CD14-positive monocyte (primary cell): Measurements from ENCODE around the gene TRPM7. TPM values are rescaled to one million over a fixed set of nuclear protein-coding genes. Genes with fewer than 3 reads are reported as not detected.

ENCODE experiments used
- DNase-seq, 3 donors: peaks; one replicate each; pipeline ENCODE4 v3.0.0-alpha.2; 2011 to 2022
- H2AFZ ChIP-seq: 2 replicates; pipeline ENCODE4 v1.6.0; 2012; ENCODE audit warnings: mild to moderate bottlenecking, low read depth, low read length, inconsistent platforms; ENCODE audit not compliant: insufficient read depth, poor library complexity, severe bottlenecking
- H3K27ac ChIP-seq, 2 donors: 1 replicate in 1 of 2; 2 replicates in 1 of 2; pipeline ENCODE4 v1.5.1; 2012 to 2013; ENCODE audit warnings: low read length in 2 of 2, control low read depth in 1 of 2, inconsistent platforms in 1 of 2, low read depth in 1 of 2, mild to moderate bottlenecking in 1 of 2
- H3K27me3 ChIP-seq, 2 donors: one replicate each; pipeline versions ENCODE4 v1.6.0 to v1.6.1; 2011 to 2013; ENCODE audit warnings: low read length in 2 of 2; ENCODE audit not compliant: control insufficient read depth in 2 of 2, insufficient read depth in 2 of 2
- H3K36me3 ChIP-seq, 2 donors: replicated peaks in 1 of 2; 1 replicate in 1 of 2; 2 replicates in 1 of 2; pipeline versions ENCODE4 v1.5.1 to v1.6.1; 2012 to 2013; ENCODE audit warnings: low read length in 2 of 2, control low read depth in 1 of 2, inconsistent platforms in 1 of 2, mild to moderate bottlenecking in 1 of 2; ENCODE audit not compliant: insufficient read depth in 2 of 2, control insufficient read depth in 1 of 2
- H3K4me1 ChIP-seq, 2 donors: 1 replicate in 1 of 2; 2 replicates in 1 of 2; pipeline versions ENCODE4 v1.5.1 to v1.6.1; 2012 to 2013; ENCODE audit warnings: low read length in 2 of 2, control low read depth in 1 of 2, inconsistent platforms in 1 of 2, mild to moderate bottlenecking in 1 of 2, moderate library complexity in 1 of 2; ENCODE audit not compliant: insufficient read depth in 2 of 2, control insufficient read depth in 1 of 2
- H3K4me2 ChIP-seq: replicated peaks from 2 replicates; pipeline ENCODE3; 2012; ENCODE audit warnings: low read length, moderate library complexity, mild to moderate bottlenecking; ENCODE audit not compliant: poor library complexity, severe bottlenecking; ENCODE audit errors: extremely low read depth
- H3K4me3 ChIP-seq, 3 experiments: fragments of 200-600 bp in 1 of 3; sonication (generic) in 1 of 3; replicated peaks in 1 of 3; 1 replicate in 2 of 3; 2 replicates in 1 of 3; pipeline ENCODE4 v1.5.1; 2011 to 2013; ENCODE audit warnings: low read length in 3 of 3, mild to moderate bottlenecking in 3 of 3, control low read depth in 2 of 3, low read depth in 2 of 3, inconsistent platforms in 1 of 3, moderate library complexity in 1 of 3
- H3K79me2 ChIP-seq: 2 replicates; pipeline ENCODE4 v1.6.0; 2012; ENCODE audit warnings: mild to moderate bottlenecking, control low read depth, inconsistent platforms, low read length, moderate library complexity; ENCODE audit not compliant: insufficient read depth
- H3K9ac ChIP-seq: 2 replicates; pipeline ENCODE4 v1.6.0; 2017; ENCODE audit warnings: low read length, mild to moderate bottlenecking; ENCODE audit not compliant: insufficient read depth, poor library complexity, severe bottlenecking
- H3K9me3 ChIP-seq, 2 donors: replicated peaks in 1 of 2; 1 replicate in 1 of 2; 2 replicates in 1 of 2; pipeline versions ENCODE4 v1.5.1 to v1.6.1; 2012 to 2013; ENCODE audit warnings: low read length in 2 of 2, control low read depth in 1 of 2; ENCODE audit not compliant: control insufficient read depth in 1 of 2, insufficient read depth in 1 of 2
- H4K20me1 ChIP-seq: 2 replicates; pipeline ENCODE4 v1.6.0; 2012; ENCODE audit warnings: mild to moderate bottlenecking, low read length, control low read depth, moderate library complexity; ENCODE audit not compliant: insufficient read depth
- H3K27ac Mint-ChIP-seq, 7 donors: one replicate each; pipeline ENCODE4 v1.8.0; 2020; ENCODE audit warnings: mild to moderate bottlenecking in 7 of 7, mixed read lengths in 7 of 7, moderate library complexity in 6 of 7, inconsistent platforms in 2 of 7
- H3K27me3 Mint-ChIP-seq, 3 donors: one replicate each; pipeline ENCODE4 v1.8.0; 2021 to 2022; ENCODE audit warnings: low read depth in 3 of 3, mild to moderate bottlenecking in 3 of 3, mixed read lengths in 3 of 3, moderate library complexity in 3 of 3, inconsistent platforms in 1 of 3
- H3K36me3 Mint-ChIP-seq, 2 donors: one replicate each; pipeline ENCODE4 v1.8.0; 2020; ENCODE audit warnings: mixed read lengths in 2 of 2, inconsistent platforms in 1 of 2, mild to moderate bottlenecking in 1 of 2
- H3K4me1 Mint-ChIP-seq: one replicate; pipeline ENCODE4 v1.8.0; 2020; ENCODE audit warnings: mild to moderate bottlenecking, mixed read lengths
- H3K4me3 Mint-ChIP-seq, 2 donors: one replicate each; pipeline ENCODE4 v1.8.0; 2020; ENCODE audit warnings: mild to moderate bottlenecking in 2 of 2, mixed read lengths in 2 of 2, moderate library complexity in 1 of 2
- H3K9me3 Mint-ChIP-seq, 7 donors: one replicate each; pipeline ENCODE4 v1.8.0; 2020 to 2022; ENCODE audit warnings: mixed read lengths in 7 of 7, mild to moderate bottlenecking in 6 of 7, moderate library complexity in 6 of 7, inconsistent platforms in 2 of 7
- CTCF ChIP-seq: fragments of 200-600 bp; IDR thresholded peaks from one replicate; pipeline ENCODE4 v1.8.0; 2022; ENCODE audit warnings: antibody characterized with exemption, mild to moderate bottlenecking
- WGBS: methylation state at CpG from one replicate; pipeline ENCODE4 v1.1.5; 2013; ENCODE audit warnings: missing lambda C conversion rate; ENCODE audit not compliant: insufficient coverage; 5-methylcytosine and 5-hydroxymethylcytosine counted together
- intact Hi-C, 2 donors: fragments of 100-400 bp; cut with micrococcal nuclease; formaldehyde crosslinking; loops; one replicate each; pipeline versions ENCODE4 v1.15.0 to v1.15.1; 2023
- polyA plus RNA-seq, 3 donors: library from polyadenylated mRNA; depleted of rRNA in 1 of 3; unstranded in 2 of 3; stranded (reverse) in 1 of 3; fragments of 300-500 nt in 2 of 3; fragments of >200 nt in 1 of 3; fragmentation: Illumina TruSeq in 2 of 3; gene quantifications; 1 replicate in 2 of 3; 2 replicates in 1 of 3; pipeline ENCODE4 v1.2.3, GENCODE V29; 2012 to 2021

Gene TRPM7
- polyA plus RNA-seq, 3 donors, result 5.5 to 22.4 (median 8.1) TPM

- Histone ChIP-seq H3K27me3 (no peaks in the 10 kb centered on the region), H3K36me3 (peaks cover 73 to 97% of the 10 kb centered on the region in 2 donors), H3K4me1 (no peaks in the 10 kb centered on the region), H3K79me2 (peaks cover 23% of the 10 kb centered on the region), H2AFZ (no peak overlapping the region), H3K4me3 (no peak overlapping the region), H3K9ac (no peak overlapping the region), H3K4me2 (no peak overlapping the region), H3K9me3 (no peaks in the 10 kb centered on the region), H3K27ac (no peak overlapping the region), H4K20me1 (peaks cover 21% of the 10 kb centered on the region)
- H3K4me1 Mint-ChIP-seq, result no peaks in the 10 kb centered on the region
- WGBS, result 92% methylated on average over 1 of the region's 2 CpGs
- DNase-seq, result no peak
- no peak for TF ChIP-seq CTCF
- no peaks in the 10 kb centered on the region for H3K9me3 Mint-ChIP-seq
- no peak overlapping the region for H3K4me3 Mint-ChIP-seq
- peak overlapping the region in 3 of 7 donors; percentile 7 to 13 (median 10) for H3K27ac Mint-ChIP-seq
- H3K27me3 Mint-ChIP-seq, result no peaks in the 10 kb centered on the region
- peaks cover 62 to 84% of the 10 kb centered on the region in 2 donors for H3K36me3 Mint-ChIP-seq
- intact Hi-C loops, result no loop called here
Measured at GRCh38 chr15:50641318-50641717, 45.3 kb downstream of the TRPM7 start.

- TF ChIP-seq CTCF, result no peak
- Histone ChIP-seq H3K4me1 (no peaks in the 10 kb centered on the region), H3K9me3 (no peaks in the 10 kb centered on the region), H3K27ac (no peak overlapping the region), H4K20me1 (peaks cover 18% of the 10 kb centered on the region), H3K27me3 (no peaks in the 10 kb centered on the region), H3K36me3 (peaks cover 85 to 97% of the 10 kb centered on the region in 2 donors), H2AFZ (no peak overlapping the region), H3K9ac (no peak overlapping the region), H3K79me2 (peaks cover 19% of the 10 kb centered on the region), H3K4me2 (no peak overlapping the region), H3K4me3 (no peak overlapping the region)
- no peaks in the 10 kb centered on the region for H3K27me3 Mint-ChIP-seq
- no peaks in the 10 kb centered on the region for H3K9me3 Mint-ChIP-seq
- H3K4me1 Mint-ChIP-seq, result no peaks in the 10 kb centered on the region
- no peak for DNase-seq
- intact Hi-C loops, result no loop called here
- H3K36me3 Mint-ChIP-seq, result peaks cover 62 to 82% of the 10 kb centered on the region in 2 donors
- H3K4me3 Mint-ChIP-seq, result no peak overlapping the region
- H3K27ac Mint-ChIP-seq, result no peak overlapping the region
- WGBS, result 100% methylated on average over 5 of the region's 9 CpGs
Measured at GRCh38 chr15:50636146-50636545, 50.5 kb downstream of the TRPM7 start.
